ENCODE results near the gene FMN2.

FMN2 gene

GRCh38 chr1:240351690-240352089 lies 260.0 kb downstream of the FMN2 start:
- TF ChIP-seq, protein P1, sequence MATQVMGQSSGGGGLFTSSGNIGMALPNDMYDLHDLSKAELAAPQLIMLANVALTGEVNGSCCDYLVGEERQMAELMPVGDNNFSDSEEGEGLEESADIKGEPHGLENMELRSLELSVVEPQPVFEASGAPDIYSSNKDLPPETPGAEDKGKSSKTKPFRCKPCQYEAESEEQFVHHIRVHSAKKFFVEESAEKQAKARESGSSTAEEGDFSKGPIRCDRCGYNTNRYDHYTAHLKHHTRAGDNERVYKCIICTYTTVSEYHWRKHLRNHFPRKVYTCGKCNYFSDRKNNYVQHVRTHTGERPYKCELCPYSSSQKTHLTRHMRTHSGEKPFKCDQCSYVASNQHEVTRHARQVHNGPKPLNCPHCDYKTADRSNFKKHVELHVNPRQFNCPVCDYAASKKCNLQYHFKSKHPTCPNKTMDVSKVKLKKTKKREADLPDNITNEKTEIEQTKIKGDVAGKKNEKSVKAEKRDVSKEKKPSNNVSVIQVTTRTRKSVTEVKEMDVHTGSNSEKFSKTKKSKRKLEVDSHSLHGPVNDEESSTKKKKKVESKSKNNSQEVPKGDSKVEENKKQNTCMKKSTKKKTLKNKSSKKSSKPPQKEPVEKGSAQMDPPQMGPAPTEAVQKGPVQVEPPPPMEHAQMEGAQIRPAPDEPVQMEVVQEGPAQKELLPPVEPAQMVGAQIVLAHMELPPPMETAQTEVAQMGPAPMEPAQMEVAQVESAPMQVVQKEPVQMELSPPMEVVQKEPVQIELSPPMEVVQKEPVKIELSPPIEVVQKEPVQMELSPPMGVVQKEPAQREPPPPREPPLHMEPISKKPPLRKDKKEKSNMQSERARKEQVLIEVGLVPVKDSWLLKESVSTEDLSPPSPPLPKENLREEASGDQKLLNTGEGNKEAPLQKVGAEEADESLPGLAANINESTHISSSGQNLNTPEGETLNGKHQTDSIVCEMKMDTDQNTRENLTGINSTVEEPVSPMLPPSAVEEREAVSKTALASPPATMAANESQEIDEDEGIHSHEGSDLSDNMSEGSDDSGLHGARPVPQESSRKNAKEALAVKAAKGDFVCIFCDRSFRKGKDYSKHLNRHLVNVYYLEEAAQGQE (IDR thresholded peaks at IDR 0.05; ENCODE audit: insufficient read depth in 1 of 2, low read depth in 2 of 2, low read length in 2 of 2), result no peak
- no peak for TF ChIP-seq FOXP2 (optimal IDR thresholded peaks at IDR 0.05; ENCODE audit: borderline replicate concordance, extremely low read depth, extremely low read length, insufficient read depth)
- no peak for TF ChIP-seq SIN3A (IDR thresholded peaks at IDR 0.05; ENCODE audit: borderline replicate concordance, insufficient read depth, low read length)

DNA sequence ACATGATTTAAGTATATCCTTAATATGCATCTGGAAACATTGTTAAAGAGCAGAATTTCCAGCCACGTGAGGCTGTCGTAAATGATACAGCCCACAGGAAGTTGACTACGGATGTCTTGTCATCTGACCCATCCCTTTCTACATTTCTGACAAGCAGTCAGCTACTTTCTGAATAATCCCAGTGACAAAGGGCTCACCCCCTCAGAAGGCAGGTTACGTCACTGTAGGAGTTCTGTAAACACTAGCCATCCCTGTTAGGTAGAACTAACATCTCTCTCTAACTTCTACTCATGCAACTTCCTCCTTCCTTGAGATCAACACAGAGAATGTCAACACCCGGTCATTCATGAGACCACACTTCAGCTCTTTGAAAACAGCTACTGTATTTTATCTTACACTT lies 261.1 kb downstream of the FMN2 start:
- TF ChIP-seq, protein P1 (IDR thresholded peaks at IDR 0.05; ENCODE audit: insufficient read depth in 1 of 2, low read depth in 2 of 2, low read length in 2 of 2), result peak in 1 of 2 experiments; percentile 36; a peak in 1 of 4 replicates
- TF ChIP-seq POLR2AphosphoS5 (IDR thresholded peaks at IDR 0.05; ENCODE audit: low read depth, low read length), result no peak
- peak; percentile 92 for TF ChIP-seq FOXP2 (optimal IDR thresholded peaks at IDR 0.05; ENCODE audit: borderline replicate concordance, extremely low read depth, extremely low read length, insufficient read depth)
- TF ChIP-seq SIN3A (IDR thresholded peaks at IDR 0.05; ENCODE audit: borderline replicate concordance, insufficient read depth, low read length), result peak; percentile 77; the same call in 1 of the 2 replicates
- TF ChIP-seq TAF1 (IDR thresholded peaks at IDR 0.05; ENCODE audit: borderline replicate concordance, insufficient read depth, low read length), result 0 out of 2 replicates have a peak, but pooled peaks have one; percentile 28

DNA sequence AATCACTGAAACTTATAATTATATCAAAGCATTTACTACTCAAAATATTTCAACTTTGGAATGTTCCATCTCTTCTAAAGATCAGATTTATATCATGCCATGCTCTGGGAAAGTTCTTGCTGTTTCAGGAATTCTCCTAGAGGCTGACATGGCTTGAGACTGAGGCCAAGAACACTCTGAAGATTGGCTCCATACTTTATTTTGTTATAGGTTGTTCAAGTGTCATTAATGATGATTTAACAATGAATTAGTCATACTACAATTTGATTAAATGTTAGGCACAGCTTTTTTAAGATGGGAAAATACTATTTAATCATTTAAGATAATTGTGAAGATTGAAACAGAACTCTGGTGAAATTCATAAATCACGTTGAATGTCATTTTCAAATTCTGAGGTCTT lies 264.9 kb downstream of the FMN2 start:
- TF ChIP-seq, protein P1 (IDR thresholded peaks at IDR 0.05; ENCODE audit: insufficient read depth in 1 of 2, low read depth in 2 of 2, low read length in 2 of 2), result no peak
- no peak for TF ChIP-seq FOXP2 (optimal IDR thresholded peaks at IDR 0.05; ENCODE audit: borderline replicate concordance, extremely low read depth, extremely low read length, insufficient read depth)
- TF ChIP-seq TAF1 (IDR thresholded peaks at IDR 0.05; ENCODE audit: borderline replicate concordance, insufficient read depth, low read length), result no peak
- TF ChIP-seq POLR2AphosphoS5 (IDR thresholded peaks at IDR 0.05; ENCODE audit: low read depth, low read length), result no peak

GRCh38 chr1:240362046-240362445 lies 270.4 kb downstream of the FMN2 start:
- TF ChIP-seq, protein P1 (IDR thresholded peaks at IDR 0.05; ENCODE audit: insufficient read depth in 1 of 2, low read depth in 2 of 2, low read length in 2 of 2), result no peak
- TF ChIP-seq POLR2AphosphoS5 (IDR thresholded peaks at IDR 0.05; ENCODE audit: low read depth, low read length) (no peak), FOXP2 (optimal IDR thresholded peaks at IDR 0.05; ENCODE audit: borderline replicate concordance, extremely low read depth, extremely low read length, insufficient read depth) (no peak), SIN3A (IDR thresholded peaks at IDR 0.05; ENCODE audit: borderline replicate concordance, insufficient read depth, low read length) (no peak), TAF1 (IDR thresholded peaks at IDR 0.05; ENCODE audit: borderline replicate concordance, insufficient read depth, low read length) (no peak)

DNA sequence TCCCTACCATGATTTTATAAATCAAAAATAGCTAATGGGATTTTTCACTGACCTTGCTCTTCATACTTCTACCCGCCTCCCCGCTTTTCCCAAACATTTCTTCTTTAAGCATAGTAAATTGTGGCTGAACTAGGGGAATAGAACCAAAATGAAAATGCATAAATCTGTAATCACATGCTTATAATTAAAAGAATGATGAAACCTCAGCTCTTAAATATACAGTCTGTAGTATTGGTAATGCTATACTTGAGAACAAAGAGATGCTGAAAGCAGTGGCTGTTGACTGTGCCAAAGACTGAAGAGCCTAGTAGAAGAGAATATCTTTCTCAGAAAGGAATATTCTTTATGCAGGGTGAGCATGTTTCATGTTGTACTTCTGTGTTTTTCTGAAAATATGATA lies 271.1 kb downstream of the FMN2 start:
- no peak for TF ChIP-seq TAF1 (IDR thresholded peaks at IDR 0.05; ENCODE audit: borderline replicate concordance, insufficient read depth, low read length)
- TF ChIP-seq, protein P1 (IDR thresholded peaks at IDR 0.05; ENCODE audit: insufficient read depth in 1 of 2, low read depth in 2 of 2, low read length in 2 of 2), result no peak
- no peak for TF ChIP-seq POLR2AphosphoS5 (IDR thresholded peaks at IDR 0.05; ENCODE audit: low read depth, low read length)
- no peak for TF ChIP-seq FOXP2 (optimal IDR thresholded peaks at IDR 0.05; ENCODE audit: borderline replicate concordance, extremely low read depth, extremely low read length, insufficient read depth)
- TF ChIP-seq SIN3A (IDR thresholded peaks at IDR 0.05; ENCODE audit: borderline replicate concordance, insufficient read depth, low read length), result no peak

Data from PFSK-1 (cell line).